NCI-H524 treated with DMSO at 0.1 percent for 48 hours (cell line): ENCODE results near the gene ZNF10.

Source experiments
- DNase-seq: peaks from one replicate; lab custom pipeline; 2025; lab: John Stamatoyannopoulos, UW

Gene ZNF10

GRCh38 chr12:133201888-133202287, 71.5 kb downstream of the ZNF10 start:
- DNase-seq: no peak

GRCh38 chr12:133202493-133203343, 72.3 kb downstream of the ZNF10 start:
- no peak for DNase-seq

- DNase-seq: no peak
Observed at GRCh38 chr12:133203344-133204263, 73.2 kb downstream of the ZNF10 start.

GRCh38 chr12:133204264-133204603, 73.8 kb downstream of the ZNF10 start:
- no peak for DNase-seq

GRCh38 chr12:133206390-133206789, 76.0 kb downstream of the ZNF10 start:
- DNase-seq: no peak
